GM21528 (cell line): Measurements from ENCODE around the gene RARS2.
"Not testable (repeated sequence)": the region's sequence is repeated elsewhere in the genome, so short reads cannot be mapped to it uniquely, and the experiment has no call there.

Source experiments
- ATAC-seq: cut with Tn5 transposase; IDR thresholded peaks from one replicate; pipeline ENCODE4 v1.9.1; 2021; ENCODE audit warnings: mild to moderate bottlenecking, moderate library complexity; ENCODE audit not compliant: unreplicated experiment, low FRiP score

RARS2 gene, protein sequence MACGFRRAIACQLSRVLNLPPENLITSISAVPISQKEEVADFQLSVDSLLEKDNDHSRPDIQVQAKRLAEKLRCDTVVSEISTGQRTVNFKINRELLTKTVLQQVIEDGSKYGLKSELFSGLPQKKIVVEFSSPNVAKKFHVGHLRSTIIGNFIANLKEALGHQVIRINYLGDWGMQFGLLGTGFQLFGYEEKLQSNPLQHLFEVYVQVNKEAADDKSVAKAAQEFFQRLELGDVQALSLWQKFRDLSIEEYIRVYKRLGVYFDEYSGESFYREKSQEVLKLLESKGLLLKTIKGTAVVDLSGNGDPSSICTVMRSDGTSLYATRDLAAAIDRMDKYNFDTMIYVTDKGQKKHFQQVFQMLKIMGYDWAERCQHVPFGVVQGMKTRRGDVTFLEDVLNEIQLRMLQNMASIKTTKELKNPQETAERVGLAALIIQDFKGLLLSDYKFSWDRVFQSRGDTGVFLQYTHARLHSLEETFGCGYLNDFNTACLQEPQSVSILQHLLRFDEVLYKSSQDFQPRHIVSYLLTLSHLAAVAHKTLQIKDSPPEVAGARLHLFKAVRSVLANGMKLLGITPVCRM

DNA sequence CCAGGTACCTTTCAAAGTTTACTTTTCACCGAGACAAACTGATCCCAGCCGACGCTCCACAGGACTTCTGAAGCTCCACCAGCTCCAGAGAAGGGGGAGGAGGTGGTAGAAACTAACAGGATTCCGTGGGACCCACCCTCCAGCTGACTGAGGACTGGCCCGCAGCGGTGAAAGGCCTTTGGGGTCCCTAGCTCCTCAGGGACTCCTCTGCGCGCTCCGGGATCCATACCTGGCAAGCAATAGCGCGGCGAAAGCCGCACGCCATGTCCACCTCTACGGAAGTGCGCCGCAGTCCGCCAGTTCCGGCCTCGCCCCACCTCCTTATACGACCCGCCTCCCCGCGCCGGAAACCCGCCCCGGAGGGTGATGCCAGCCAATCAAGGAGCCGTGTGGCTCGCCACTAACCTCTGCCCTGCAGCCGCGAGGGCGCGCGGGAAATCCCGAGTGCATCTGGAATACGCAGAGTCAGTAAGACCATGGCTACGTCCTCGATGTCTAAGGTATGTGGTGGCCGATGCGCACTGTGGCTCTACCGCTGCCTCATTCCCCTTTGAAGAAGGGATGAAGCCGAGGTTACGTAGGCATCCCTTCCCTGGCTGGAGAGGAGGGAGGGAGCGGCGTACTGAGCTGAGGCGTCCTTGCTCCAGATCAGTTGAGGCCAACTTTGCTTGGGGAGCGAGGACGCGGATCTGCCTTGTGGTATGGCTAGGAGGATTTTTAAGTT is at the start of gene RARS2, which contains the start of gene ORC3:
Gene RARS2, minus strand, starts transcription at position 295 of the 724 bp plus-strand sequence. Its CDS starts 30 bp downstream, at position 265.
Gene ORC3, plus strand, starts transcription at position 443 of the 724 bp plus-strand sequence. Its CDS starts 34 bp downstream, at position 477.
- ATAC-seq: peak; percentile 100

DNA sequence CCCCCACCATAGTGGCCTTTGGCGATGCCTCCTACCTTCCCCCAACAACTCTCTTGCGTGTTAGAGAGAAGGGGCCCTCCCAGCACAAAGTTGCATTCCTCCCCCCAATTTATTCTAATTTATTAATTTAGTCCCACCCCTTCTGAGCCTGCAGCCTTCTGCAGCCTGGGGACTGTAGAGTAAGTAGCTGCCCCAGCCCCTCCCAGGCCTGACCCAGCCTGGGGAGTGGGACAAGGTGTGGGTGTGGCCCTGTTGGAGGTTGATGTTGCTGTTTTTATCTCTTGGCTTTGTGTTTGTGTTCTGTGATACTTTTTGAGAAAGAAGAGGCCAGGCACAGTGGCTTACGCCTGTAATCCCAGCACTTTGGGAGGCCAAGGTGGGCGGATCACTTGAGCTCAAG is 49.6 kb upstream of the RARS2 start:
- no peak for ATAC-seq

DNA sequence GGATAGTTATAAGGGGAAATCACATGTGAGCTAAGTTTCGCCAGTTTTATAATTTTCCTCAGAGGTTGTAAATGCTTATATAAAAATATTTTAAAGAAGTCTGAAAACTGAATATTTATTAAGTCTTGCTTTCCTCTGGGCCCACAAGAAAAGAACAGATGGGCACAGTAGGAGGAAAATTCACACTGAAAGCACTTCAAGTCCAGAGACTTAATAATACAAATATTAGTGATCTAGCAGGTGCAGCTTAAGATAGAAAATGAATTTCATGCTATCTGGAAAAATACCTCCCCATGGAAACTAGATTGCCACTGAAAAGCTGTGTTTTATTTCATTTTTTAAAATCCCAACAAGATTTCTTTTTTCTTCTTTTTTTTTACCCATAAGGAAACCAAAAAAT is 47.3 kb upstream of the RARS2 start:
- no peak for ATAC-seq

DNA sequence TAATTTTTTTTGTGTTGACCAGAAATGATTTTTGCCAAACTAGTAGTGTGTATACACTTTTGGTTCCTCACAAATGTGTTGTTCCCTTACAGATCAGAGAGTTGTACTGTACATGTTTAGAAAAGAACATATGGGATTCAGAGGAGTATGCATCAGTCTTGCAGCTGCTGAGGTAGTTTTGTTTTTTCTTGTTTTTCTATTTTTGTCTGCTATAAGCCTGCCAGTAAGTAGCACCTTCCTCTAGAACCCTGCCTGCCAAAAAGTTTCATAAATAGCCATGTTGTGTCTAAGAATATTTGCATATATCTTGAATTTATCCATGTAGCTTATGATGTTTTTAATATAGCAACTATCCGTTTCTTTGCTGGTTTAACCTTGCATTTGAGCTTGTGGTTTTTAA is 46.5 kb upstream of the RARS2 start:
- ATAC-seq: no peak

DNA sequence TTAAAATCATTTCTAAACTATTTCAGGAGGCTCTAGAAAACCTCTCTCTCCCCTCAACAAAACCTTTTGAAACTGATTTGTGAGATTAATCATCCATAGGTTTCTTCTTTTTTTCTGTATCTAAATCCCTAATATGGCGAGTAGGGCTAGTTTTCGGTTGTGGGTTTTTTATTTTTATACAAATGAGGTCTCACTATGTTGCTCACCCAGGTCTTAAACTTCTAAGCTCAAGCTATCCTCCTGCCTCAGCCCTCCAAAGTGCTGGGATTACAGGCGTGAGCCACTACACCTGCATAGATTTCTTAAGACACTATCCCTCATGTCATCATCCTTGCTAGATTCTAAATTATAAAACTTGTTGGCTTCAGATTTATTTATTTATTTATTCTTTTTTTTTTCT is 44.1 kb upstream of the RARS2 start:
- no peak for ATAC-seq

DNA sequence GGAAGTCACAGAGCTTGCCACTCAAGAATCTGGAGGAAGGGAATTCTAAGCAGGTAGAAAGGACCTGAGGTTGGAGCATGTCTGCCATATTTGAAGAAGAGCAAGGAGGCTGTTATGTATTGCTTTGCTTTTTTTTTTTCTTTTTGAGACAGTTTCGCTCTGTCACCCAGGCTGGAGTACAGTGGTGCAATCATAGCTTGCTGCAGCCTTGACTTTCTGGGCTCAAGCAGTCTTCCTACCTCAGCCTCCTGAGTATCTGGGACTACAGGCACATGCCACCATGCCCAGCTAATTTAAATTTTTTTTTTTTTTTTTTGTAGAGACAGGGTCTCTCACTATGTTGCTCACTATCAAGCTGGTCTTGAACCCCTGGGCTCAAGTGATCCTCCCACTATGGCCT is 41.0 kb upstream of the RARS2 start:
- ATAC-seq: no peak

DNA sequence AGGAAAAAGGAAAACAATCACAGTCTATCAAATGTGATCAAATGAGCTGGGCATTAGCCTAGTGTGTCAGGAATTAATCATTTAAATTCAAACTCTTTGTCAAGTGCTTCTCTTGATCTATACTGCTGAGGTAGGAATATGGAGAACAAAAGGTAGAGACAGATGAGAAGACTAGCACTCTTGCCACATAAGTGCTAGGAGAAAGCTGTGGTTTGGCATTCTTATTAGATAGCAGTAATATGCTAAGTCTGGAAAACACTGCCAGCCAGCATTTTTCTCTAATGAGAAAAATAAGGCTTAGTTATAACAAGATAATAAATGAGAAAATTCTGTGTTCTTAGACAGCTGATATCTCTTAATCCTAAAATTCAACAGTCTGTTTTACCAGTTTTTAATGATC is 39.1 kb upstream of the RARS2 start:
- ATAC-seq: no peak

DNA sequence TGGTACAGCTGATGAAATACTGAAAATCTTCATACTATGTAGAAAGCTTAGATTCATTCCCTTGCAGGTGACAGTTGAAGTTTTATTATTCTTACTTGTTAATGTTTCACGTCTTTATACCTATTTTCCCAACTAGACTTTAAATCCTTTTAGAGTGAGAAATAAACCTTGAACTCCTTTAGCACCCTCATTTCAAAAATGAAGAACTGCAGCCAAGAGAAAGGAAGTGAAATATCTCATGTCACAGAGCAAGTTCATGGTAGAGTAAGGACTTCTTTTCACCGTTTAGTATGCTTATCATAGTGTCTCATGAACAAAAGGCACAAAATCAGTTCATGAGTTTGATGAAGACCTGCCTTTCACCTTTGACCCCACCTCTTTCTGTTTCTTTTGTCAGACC is 38.6 kb upstream of the RARS2 start:
- ATAC-seq: no peak

DNA sequence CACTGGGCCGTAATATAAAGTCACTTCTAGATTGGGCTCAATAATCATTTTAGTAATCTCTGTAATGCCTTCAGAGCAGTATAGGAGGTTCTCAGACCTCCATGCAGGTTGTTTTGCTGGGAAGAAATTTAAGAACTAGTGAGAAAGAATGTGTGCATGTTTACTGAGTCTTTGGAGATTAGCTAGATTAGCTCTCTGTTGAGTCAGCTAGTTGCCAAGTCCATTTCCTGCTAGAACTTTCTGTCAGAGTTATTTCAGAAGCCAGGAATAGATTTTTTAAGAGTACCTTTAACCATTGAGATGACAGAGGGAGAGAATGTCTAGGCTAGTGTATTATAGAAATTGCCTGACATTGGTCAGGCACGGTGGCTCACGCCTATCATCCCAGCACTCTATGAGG is 33.5 kb upstream of the RARS2 start:
- ATAC-seq: no peak

DNA sequence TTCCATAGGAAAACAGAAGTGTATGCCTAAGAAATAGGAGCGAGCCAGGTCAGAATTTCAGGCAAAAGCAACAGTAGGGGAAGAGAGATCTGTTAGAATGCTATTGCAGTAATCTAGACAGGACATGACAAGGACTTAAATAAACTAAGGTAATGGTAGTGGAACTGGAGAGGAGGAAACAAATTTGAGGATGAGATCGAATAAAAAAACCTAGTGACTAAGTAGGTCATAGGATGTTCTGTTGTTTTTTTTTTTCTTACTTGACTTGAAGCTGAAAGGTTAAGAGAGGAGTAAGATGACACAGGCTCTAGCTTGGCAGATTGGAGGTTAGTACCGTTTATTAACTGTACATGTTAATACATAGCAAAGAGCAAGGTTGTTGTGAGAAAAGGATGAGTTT is 28.7 kb upstream of the RARS2 start:
- no peak for ATAC-seq

DNA sequence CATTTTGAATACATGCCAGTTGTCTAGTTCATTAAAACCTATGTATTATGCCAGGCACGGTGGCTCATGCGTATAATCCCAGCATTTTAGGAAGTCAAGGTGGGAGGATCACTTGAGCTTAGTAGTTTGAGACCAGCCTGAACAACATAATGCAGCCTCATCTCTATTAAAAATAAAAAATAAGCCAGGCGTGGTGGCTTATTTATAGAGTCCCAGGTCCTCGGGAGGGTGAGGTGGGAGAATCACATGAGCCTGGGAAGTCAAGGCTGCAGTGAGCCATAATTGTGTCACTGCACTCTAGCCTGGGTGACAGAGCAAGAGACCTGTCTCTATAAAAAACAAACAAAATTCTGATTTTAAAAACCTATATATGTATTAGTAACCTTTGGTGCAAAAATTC is 27.6 kb upstream of the RARS2 start:
- no peak for ATAC-seq

DNA sequence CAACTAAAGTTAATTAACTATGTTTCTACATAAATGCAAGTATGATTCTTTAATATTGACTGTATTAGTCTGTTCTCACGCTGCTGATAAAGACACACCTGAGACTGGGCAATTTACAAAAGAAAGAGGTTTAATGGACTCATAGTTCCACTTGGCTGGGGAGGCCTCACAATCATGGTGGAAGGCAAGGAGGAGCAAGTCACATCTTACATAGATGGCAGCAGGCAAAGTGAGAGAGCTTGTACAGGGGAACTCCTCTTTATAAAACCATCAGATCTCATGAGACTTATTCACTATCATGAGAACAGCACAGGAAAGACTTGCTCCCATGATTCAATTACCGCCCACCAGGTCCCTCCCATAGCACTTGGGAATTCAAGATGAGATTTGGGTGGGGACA is 23.2 kb upstream of the RARS2 start:
- not testable (repeated sequence) for ATAC-seq

DNA sequence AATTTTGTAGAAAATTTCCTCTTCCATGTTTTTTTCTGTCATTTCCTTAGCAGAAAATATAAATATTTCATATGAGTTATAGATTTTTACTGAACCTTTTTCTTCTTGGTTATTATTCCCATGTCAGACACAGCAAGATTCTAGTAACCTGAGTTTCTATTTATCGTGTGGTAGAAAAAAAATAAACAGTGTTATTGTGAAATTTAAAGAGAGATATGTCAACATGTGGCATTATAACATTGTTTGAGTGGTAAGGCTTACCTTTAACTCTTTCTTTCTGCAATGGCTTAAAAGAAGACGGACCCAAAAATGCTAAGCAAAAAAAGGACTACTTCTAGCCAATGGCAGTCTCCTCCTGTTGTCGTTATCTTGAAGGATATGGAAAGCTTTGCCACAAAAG is 19.0 kb upstream of the RARS2 start:
- no peak for ATAC-seq

DNA sequence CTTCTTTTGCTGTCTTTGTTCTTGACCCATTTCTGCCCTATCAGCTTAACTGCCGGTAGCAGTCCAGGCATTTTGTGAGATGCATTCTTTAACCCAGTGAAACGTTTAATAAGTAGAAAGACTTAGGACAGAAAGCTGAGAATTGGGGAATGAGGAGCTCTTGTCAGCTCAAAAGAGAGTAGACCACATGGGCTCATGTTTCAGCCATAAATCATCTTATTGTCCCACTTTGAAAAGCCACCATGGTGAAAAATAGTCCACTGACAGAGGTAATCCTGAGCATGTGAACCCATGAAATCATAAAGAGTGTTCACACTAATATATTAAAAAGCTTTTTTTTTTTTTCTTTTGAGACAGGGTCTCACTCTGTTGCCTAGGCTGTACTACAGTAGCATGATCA is 16.4 kb upstream of the RARS2 start:
- ATAC-seq: no peak

DNA sequence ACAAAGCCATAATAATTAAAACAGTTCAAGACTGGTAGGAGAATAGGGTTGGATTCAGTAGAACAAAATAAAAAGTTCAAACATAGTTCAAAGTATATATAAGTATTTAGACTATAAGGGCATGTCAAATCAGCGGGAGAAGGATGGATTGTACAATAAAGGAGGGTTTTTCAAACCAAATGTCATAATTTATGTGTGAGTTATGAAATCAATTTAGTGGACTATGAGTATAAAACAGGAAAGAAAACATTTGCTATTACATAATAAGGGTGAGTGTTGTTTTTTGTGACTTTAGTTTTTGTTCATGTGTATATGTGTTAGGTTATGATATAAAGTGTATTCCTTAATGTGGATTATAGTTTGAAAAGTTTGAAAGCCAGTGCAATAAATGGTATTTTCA is 10.8 kb upstream of the RARS2 start:
- ATAC-seq: no peak

DNA sequence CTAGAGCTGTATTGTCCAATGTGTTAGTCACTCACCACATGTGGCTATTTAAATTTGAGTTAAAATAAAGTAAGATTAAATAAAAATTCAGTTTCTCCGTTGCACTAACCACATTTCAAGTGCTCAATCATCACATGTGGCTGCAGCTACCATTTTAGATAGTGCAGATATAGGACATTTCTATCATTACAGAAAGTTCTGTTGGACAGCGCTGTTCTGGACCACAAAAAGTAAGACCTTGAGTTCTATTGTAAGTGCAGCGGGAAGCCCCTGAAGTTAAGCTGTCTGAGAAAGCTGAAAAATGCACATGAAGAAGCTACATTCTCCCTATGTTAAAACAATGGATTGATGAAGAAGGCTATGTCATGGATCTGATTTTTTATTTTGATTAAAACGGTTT is 1.2 kb upstream of the RARS2 start:
- no peak for ATAC-seq

DNA sequence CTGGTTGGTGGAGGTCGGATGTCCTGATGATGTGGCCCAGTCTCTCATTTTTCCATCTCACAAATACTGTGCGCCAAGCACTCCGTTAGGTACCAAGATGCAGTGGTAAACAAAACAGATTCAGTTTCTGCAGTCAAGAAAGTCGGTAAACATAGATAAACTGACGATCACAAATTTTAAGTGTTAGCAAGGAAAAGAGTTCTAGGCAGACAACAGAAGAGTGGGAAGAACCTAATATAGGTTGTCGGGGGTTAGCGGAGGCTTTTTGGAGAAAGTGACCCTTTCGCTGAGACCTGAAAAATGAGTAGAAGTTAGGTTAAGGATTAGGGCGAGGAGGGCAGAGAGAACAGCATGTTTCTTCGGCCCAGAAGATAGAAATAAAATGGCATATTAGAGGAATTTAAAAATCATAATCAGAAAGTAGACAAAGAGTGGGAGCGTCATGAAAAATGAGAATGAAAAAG is 662 bp upstream of the RARS2 start:
- no peak for ATAC-seq

DNA sequence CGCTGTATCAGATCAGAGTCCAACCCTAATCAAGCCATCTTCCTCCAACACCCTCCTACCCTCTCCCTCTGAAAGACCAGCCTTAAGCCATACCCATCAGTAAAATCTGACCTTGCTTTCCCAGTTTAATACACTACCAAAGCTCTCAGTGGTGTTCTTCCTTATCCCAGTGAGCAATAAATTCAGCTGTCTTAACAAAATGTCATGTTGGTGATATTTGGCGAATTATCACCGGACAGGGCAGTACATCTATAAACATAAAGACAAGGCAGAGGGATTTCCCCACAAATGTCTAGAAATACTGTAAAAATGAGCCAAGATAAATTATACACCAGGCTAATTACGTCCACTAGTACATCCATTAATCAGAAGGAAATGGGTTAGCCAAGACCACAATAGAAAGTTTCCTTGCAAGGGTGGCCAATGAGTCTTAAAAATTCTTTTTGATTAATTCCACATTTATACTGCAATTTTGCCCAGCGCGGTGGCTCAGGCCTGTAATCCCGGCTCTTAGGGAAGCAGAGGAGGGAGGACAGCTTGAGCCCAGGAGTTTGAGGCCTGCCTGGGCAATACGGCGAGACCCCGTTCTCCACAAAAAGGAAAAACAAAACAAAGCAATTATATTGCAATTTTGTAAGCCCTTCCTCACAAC is 905 bp downstream of the RARS2 start:
- ATAC-seq: no peak

DNA sequence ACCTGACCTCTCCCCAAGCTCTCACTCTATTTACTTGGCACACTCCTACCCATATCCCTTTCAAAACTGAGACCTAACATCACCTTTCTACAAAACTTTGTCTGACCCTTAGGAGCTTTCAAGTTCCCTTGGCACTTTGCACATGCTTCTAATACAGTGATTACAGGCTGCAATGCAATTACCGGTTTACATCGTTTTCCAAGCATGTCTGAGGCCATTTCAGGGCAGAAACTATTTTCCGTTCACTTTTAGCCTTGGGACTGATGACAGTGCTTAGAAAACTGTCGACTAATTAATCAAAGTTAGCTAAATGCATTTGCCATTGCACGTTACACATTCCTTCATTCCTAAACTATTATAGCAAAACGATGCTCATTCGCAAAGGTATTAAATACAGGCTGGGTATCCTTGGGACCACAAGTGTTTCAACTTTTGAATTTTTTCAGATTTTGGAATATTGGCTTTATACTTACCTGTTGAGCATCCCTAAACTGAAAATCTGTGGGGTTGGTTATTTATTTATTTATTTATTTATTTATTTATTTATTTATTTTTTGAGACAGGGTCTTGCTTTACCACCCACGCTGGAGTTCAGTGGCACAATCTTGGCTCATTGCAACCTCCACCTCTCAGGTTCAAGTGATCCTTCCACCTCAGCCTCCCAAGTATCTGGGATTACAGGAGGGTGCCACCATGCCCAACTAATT is 3.3 kb downstream of the RARS2 start:
- no peak for ATAC-seq

DNA sequence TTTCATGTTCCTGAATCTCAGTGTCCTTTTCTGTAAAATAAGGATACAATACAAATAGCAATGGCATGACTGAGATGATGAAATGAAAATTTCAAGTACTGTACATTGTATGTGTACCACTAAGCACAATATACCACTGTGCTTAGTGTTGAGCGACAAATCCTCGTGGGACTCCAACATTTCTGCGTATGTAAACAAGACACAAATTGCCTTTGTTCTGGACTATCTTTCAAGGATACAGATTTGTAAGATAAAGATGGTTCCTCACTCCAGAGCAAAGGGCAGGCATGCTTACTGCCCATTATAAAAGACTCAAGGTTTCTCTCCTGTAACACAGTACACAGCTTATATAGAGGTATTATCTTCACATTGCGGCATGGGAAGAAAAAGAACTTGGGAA is 6.0 kb downstream of the RARS2 start:
- ATAC-seq: no peak
